HepG2 (cell line): ENCODE measurements around the gene MORN1.

Source experiments
- EP300 ChIP-seq, 3 experiments: sonication (generic) in 1 of 3; formaldehyde crosslinking in 1 of 3; IDR thresholded peaks; 2 replicates each; pipeline versions ENCODE4 v1.5.1 to v1.6.1; 2011 to 2020; ENCODE audit warnings: low read depth in 2 of 3, low read length in 2 of 3, borderline replicate concordance in 1 of 3, improper control_type of control experiment in 1 of 3, mild to moderate bottlenecking in 1 of 3, missing genetic modification reagents in 1 of 3, moderate library complexity in 1 of 3
- GATAD2A ChIP-seq: IDR thresholded peaks from 2 replicates; pipeline ENCODE4 v1.6.1; 2016
- RXRB ChIP-seq: IDR thresholded peaks from 2 replicates; pipeline ENCODE4 v1.6.1; 2016; ENCODE audit warnings: borderline replicate concordance, missing genetic modification reagents, missing compliant biosample characterization
- SRSF4 ChIP-seq: fragments of 200-400 bp; formaldehyde crosslinking; IDR thresholded peaks from one replicate; pipeline ENCODE4 v1.6.1; 2018; ENCODE audit warnings: mild to moderate bottlenecking, low read depth, low read length, moderate library complexity; ENCODE audit not compliant: poor library complexity, severe bottlenecking
- ZNF224 ChIP-seq: sonication (generic); formaldehyde crosslinking; IDR thresholded peaks from 2 replicates; pipeline ENCODE4 v1.5.0; 2020; ENCODE audit warnings: mild to moderate bottlenecking, missing genetic modification reagents
- ZNF317 ChIP-seq: sonication (generic); formaldehyde crosslinking; IDR thresholded peaks from 2 replicates; pipeline ENCODE4 v1.5.0; 2020; ENCODE audit warnings: mild to moderate bottlenecking, missing genetic modification reagents
- ZNF570 ChIP-seq: sonication (generic); formaldehyde crosslinking; IDR thresholded peaks from 2 replicates; pipeline ENCODE4 v1.4.0; 2020; ENCODE audit warnings: mild to moderate bottlenecking, missing genetic modification reagents, borderline replicate concordance
- TF ChIP-seq, protein P1 (sequence below): sonication (generic); formaldehyde crosslinking; IDR thresholded peaks from 2 replicates; pipeline ENCODE4 v1.4.0; 2020; ENCODE audit warnings: missing genetic modification reagents
- TF ChIP-seq, protein P2 (sequence below): sonication (generic); formaldehyde crosslinking; IDR thresholded peaks from 2 replicates; pipeline ENCODE4 v1.5.0; 2020; ENCODE audit warnings: mild to moderate bottlenecking, missing genetic modification reagents, moderate library complexity
- TF ChIP-seq, protein P3 (sequence below): sonication (generic); formaldehyde crosslinking; IDR thresholded peaks from 2 replicates; pipeline ENCODE4 v1.4.0; 2020; ENCODE audit warnings: low read depth, missing genetic modification reagents

DNA sequence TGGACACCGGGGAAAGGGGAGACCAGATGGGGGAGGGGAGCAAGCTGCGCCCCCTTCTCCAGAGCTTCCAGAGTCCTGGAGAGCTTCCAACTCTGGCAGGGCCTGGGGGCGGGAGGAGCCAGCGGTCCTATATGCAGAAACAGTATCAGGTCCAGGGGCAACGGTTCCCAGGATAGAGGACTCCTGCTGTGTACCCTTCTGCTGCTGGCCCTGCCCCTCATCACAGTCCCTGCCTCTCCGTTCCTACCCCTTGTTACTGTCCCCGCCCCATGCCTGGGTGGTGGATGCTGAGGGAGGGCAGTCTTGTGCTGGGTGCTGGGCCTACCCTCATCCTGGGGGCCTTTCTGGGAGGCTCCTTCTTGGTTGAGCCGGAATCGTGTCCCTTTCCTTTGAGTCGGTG lies 40.2 kb upstream of the MORN1 start:
- no peak for TF ChIP-seq RXRB (CRISPR knock-in tag)
- TF ChIP-seq ZNF570, result no peak
- TF ChIP-seq, protein P1, sequence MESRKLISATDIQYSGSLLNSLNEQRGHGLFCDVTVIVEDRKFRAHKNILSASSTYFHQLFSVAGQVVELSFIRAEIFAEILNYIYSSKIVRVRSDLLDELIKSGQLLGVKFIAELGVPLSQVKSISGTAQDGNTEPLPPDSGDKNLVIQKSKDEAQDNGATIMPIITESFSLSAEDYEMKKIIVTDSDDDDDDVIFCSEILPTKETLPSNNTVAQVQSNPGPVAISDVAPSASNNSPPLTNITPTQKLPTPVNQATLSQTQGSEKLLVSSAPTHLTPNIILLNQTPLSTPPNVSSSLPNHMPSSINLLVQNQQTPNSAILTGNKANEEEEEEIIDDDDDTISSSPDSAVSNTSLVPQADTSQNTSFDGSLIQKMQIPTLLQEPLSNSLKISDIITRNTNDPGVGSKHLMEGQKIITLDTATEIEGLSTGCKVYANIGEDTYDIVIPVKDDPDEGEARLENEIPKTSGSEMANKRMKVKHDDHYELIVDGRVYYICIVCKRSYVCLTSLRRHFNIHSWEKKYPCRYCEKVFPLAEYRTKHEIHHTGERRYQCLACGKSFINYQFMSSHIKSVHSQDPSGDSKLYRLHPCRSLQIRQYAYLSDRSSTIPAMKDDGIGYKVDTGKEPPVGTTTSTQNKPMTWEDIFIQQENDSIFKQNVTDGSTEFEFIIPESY (CRISPR knock-in tag), result no peak
- TF ChIP-seq GATAD2A (CRISPR knock-in tag), result no peak
- TF ChIP-seq, protein P2, sequence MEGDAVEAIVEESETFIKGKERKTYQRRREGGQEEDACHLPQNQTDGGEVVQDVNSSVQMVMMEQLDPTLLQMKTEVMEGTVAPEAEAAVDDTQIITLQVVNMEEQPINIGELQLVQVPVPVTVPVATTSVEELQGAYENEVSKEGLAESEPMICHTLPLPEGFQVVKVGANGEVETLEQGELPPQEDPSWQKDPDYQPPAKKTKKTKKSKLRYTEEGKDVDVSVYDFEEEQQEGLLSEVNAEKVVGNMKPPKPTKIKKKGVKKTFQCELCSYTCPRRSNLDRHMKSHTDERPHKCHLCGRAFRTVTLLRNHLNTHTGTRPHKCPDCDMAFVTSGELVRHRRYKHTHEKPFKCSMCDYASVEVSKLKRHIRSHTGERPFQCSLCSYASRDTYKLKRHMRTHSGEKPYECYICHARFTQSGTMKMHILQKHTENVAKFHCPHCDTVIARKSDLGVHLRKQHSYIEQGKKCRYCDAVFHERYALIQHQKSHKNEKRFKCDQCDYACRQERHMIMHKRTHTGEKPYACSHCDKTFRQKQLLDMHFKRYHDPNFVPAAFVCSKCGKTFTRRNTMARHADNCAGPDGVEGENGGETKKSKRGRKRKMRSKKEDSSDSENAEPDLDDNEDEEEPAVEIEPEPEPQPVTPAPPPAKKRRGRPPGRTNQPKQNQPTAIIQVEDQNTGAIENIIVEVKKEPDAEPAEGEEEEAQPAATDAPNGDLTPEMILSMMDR (CRISPR knock-in tag), result no peak
- no peak for TF ChIP-seq ZNF224 (CRISPR knock-in tag)
- no peak for TF ChIP-seq SRSF4
- TF ChIP-seq EP300 (IDR thresholded peaks at IDR 0.05; ENCODE audit: low read depth in 2 of 2, low read length in 2 of 2), result no peak
- no peak for TF ChIP-seq EP300 (CRISPR knock-in tag; IDR thresholded peaks at IDR 0.05; ENCODE audit: borderline replicate concordance)
- TF ChIP-seq, protein P3, sequence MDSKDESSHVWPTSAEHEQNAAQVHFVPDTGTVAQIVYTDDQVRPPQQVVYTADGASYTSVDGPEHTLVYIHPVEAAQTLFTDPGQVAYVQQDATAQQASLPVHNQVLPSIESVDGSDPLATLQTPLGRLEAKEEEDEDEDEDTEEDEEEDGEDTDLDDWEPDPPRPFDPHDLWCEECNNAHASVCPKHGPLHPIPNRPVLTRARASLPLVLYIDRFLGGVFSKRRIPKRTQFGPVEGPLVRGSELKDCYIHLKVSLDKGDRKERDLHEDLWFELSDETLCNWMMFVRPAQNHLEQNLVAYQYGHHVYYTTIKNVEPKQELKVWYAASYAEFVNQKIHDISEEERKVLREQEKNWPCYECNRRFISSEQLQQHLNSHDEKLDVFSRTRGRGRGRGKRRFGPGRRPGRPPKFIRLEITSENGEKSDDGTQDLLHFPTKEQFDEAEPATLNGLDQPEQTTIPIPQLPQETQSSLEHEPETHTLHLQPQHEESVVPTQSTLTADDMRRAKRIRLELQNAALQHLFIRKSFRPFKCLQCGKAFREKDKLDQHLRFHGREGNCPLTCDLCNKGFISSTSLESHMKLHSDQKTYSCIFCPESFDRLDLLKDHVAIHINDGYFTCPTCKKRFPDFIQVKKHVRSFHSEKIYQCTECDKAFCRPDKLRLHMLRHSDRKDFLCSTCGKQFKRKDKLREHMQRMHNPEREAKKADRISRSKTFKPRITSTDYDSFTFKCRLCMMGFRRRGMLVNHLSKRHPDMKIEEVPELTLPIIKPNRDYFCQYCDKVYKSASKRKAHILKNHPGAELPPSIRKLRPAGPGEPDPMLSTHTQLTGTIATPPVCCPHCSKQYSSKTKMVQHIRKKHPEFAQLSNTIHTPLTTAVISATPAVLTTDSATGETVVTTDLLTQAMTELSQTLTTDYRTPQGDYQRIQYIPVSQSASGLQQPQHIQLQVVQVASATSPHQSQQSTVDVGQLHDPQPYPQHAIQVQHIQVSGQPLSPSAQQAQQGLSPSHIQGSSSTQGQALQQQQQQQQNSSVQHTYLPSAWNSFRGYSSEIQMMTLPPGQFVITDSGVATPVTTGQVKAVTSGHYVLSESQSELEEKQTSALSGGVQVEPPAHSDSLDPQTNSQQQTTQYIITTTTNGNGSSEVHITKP (CRISPR knock-in tag), result no peak
- no peak for TF ChIP-seq ZNF317 (CRISPR knock-in tag)
